K562 (cell line): ENCODE measurements around the gene VTA1. TPM values are rescaled to one million over a fixed set of nuclear protein-coding genes. Genes with fewer than 3 reads are reported as not detected.

Experiments
- ATAC-seq: fragments of 200-7000 bp; cut with Tn5 transposase; 3 replicates; pipeline ENCODE4 v1.9.1; 2020; ENCODE audit warnings: moderate library complexity
- BruUV-seq: library from RNA; stranded (reverse); fragments of 400-500 nt; replicated peaks from 2 replicates; lab custom pipeline; 2021; lab: Mats Ljungman, UMichigan
- CTCF ChIA-PET: fragments of 300-600 bp; formaldehyde crosslinking; extraction: SDS; loops from one replicate; lab custom pipeline; 2021; ENCODE audit warnings: low intra/inter-chr PET ratio; lab: Yijun Ruan, JAX
- POLR2A ChIA-PET: fragments of 300-600, 350-650 bp; sonication (Branson Sonifier 250); formaldehyde crosslinking; extraction: SDS; loops from one replicate; lab custom pipeline; 2021; ENCODE audit warnings: antibody characterized with exemption, inconsistent platforms; lab: Yijun Ruan, JAX
- DNase-seq, 4 experiments: peaks; one replicate each; pipeline versions ENCODE4 v3.0.0 to v3.0.0-alpha.2; 2011 to 2018; ENCODE audit warnings: low spot score in 3 of 4, mixed read lengths in 3 of 4; ENCODE audit errors: extremely low read depth in 1 of 4
- FAIRE-seq: peaks from 2 replicates; lab custom pipeline; 2011; peaks lifted over from hg19 to GRCh38; lab: Jason Lieb, UNC
- H2AFZ ChIP-seq: 2 replicates; pipeline ENCODE4 v1.6.0; 2011; ENCODE audit warnings: low read depth, low read length, control low read depth, inconsistent platforms
- H3K27ac ChIP-seq: fragments of 200-600 bp; 3 replicates; pipeline ENCODE4 v1.8.0; 2011; ENCODE audit warnings: low read depth, mild to moderate bottlenecking, control low read depth, inconsistent platforms, low read length, moderate library complexity, mixed read lengths; ENCODE audit errors: extremely low read depth
- H3K27me3 ChIP-seq, 2 experiments: fragments of 300-600 bp in 1 of 2; 2 replicates in 1 of 2; 3 replicates in 1 of 2; pipeline versions ENCODE4 v1.6.0 to v1.8.0; 2011; ENCODE audit warnings: inconsistent platforms in 2 of 2, low read length in 2 of 2, mild to moderate bottlenecking in 1 of 2, mixed read lengths in 1 of 2, moderate library complexity in 1 of 2; ENCODE audit not compliant: control insufficient read depth in 2 of 2, insufficient read depth in 2 of 2
- H3K36me3 ChIP-seq: fragments of 300-600 bp; 3 replicates; pipeline ENCODE4 v1.8.0; 2011; ENCODE audit warnings: mild to moderate bottlenecking, low read length, inconsistent platforms; ENCODE audit not compliant: control insufficient read depth, insufficient read depth
- H3K4me1 ChIP-seq, 2 experiments: fragments of 200-600 bp in 1 of 2; replicated peaks in 1 of 2; 2 replicates in 1 of 2; 3 replicates in 1 of 2; pipeline versions ENCODE4 v1.5.1 to v1.8.0; 2011; ENCODE audit warnings: inconsistent platforms in 2 of 2, low read length in 2 of 2, mild to moderate bottlenecking in 1 of 2, mixed read lengths in 1 of 2, moderate library complexity in 1 of 2; ENCODE audit not compliant: control insufficient read depth in 2 of 2, insufficient read depth in 2 of 2
- H3K4me2 ChIP-seq: 2 replicates; pipeline ENCODE4 v1.6.1; 2011; ENCODE audit warnings: low read length, control low read depth, inconsistent platforms, mixed read lengths; ENCODE audit not compliant: insufficient read depth
- H3K4me3 ChIP-seq: fragments of 200-600 bp; sonication (generic), shearing (Covaris generic); 2 replicates; pipeline ENCODE4 v1.5.1; 2016; ENCODE audit warnings: control low read depth, inconsistent platforms
- H3K79me2 ChIP-seq: fragments of 200-600 bp; 3 replicates; pipeline ENCODE4 v1.8.0; 2011; ENCODE audit warnings: low read length, inconsistent platforms; ENCODE audit not compliant: control insufficient read depth, insufficient read depth
- H3K9ac ChIP-seq, 2 experiments: 2 replicates each; pipeline versions ENCODE4 v1.6.0 to v1.6.1; 2011; ENCODE audit warnings: low read depth in 2 of 2, low read length in 2 of 2, control low read depth in 1 of 2, inconsistent platforms in 1 of 2, mild to moderate bottlenecking in 1 of 2, mixed read lengths in 1 of 2; ENCODE audit not compliant: insufficient read depth in 1 of 2
- H3K9me1 ChIP-seq: one replicate; pipeline ENCODE4 v1.6.0; 2011; ENCODE audit warnings: inconsistent platforms, mild to moderate bottlenecking, low read length, moderate library complexity; ENCODE audit not compliant: control insufficient read depth, insufficient read depth
- H3K9me3 ChIP-seq: replicated peaks from 2 replicates; pipeline ENCODE4 v1.5.1; 2011; ENCODE audit warnings: low read depth, low read length, inconsistent platforms; ENCODE audit not compliant: control insufficient read depth, insufficient read depth
- H4K20me1 ChIP-seq: replicated peaks from 2 replicates; pipeline ENCODE4 v1.6.1; 2011; ENCODE audit warnings: low read length, inconsistent platforms, mixed read lengths; ENCODE audit not compliant: control insufficient read depth, insufficient read depth
- CREB1 ChIP-seq, 2 experiments: sonication (generic) in 1 of 2; formaldehyde crosslinking in 1 of 2; IDR thresholded peaks; 2 replicates each; pipeline versions ENCODE4 v1.6.1 to v1.8.0; 2012 to 2022; ENCODE audit warnings: inconsistent platforms in 1 of 2, mild to moderate bottlenecking in 1 of 2, missing genetic modification reagents in 1 of 2, moderate library complexity in 1 of 2
- EGR1 ChIP-seq: fragments of 450-650 bp; conservative IDR thresholded peaks from 2 replicates; pipeline ENCODE4 v1.6.1; 2017; ENCODE audit warnings: mild to moderate bottlenecking
- ELF4 ChIP-seq: fragments of 450-650 bp; formaldehyde crosslinking; IDR thresholded peaks from 2 replicates; pipeline ENCODE4 v1.4.0; 2022; ENCODE audit warnings: missing genetic modification characterization
- HLTF ChIP-seq: fragments of 450-650 bp; IDR thresholded peaks from 2 replicates; pipeline ENCODE4 v1.6.1; 2016
- NR2C1 ChIP-seq, 2 experiments: fragments of 450-650 bp; IDR thresholded peaks; 2 replicates each; pipeline ENCODE4 v1.6.1; 2017; ENCODE audit warnings: mild to moderate bottlenecking in 2 of 2, antibody characterized with exemption in 1 of 2, inconsistent platforms in 1 of 2, missing compliant biosample characterization in 1 of 2, missing genetic modification characterization in 1 of 2
- PBX2 ChIP-seq, 2 experiments: IDR thresholded peaks in 1 of 2; conservative IDR thresholded peaks in 1 of 2; 2 replicates each; pipeline ENCODE4 v1.6.1; 2016; ENCODE audit warnings: low read depth in 2 of 2, mild to moderate bottlenecking in 1 of 2, missing compliant biosample characterization in 1 of 2, missing genetic modification characterization in 1 of 2, moderate library complexity in 1 of 2
- PCBP2 ChIP-seq: fragments of 200-400 bp; formaldehyde crosslinking; IDR thresholded peaks from 2 replicates; pipeline ENCODE4 v1.6.1; 2018; ENCODE audit warnings: low read length, low read depth, mild to moderate bottlenecking, moderate library complexity; ENCODE audit not compliant: poor library complexity, severe bottlenecking
- SRSF1 ChIP-seq: fragments of 200-400 bp; formaldehyde crosslinking; IDR thresholded peaks from 2 replicates; pipeline ENCODE4 v1.6.1; 2017; ENCODE audit warnings: mild to moderate bottlenecking, low read depth, low read length, moderate library complexity
- TAL1 ChIP-seq: fragments of 450-650 bp; IDR thresholded peaks from 2 replicates; pipeline ENCODE4 v1.6.1; 2016; ENCODE audit warnings: mild to moderate bottlenecking
- TEAD1 ChIP-seq, 2 experiments: fragments of 450-650 bp in 1 of 2; sonication (generic) in 1 of 2; formaldehyde crosslinking; IDR thresholded peaks; 2 replicates each; pipeline versions ENCODE4 v1.4.0 to v1.8.0; 2020 to 2022; ENCODE audit warnings: mild to moderate bottlenecking in 2 of 2, missing genetic modification reagents in 1 of 2
- ZC3H8 ChIP-seq: fragments of 450-650 bp; IDR thresholded peaks from 2 replicates; pipeline ENCODE4 v1.6.1; 2017
- ZEB2 ChIP-seq: fragments of 450-650 bp; IDR thresholded peaks from 2 replicates; pipeline ENCODE4 v1.6.1; 2016
- ZNF175 ChIP-seq: fragments of 200-800 bp; sonication (Bioruptor generic); IDR thresholded peaks from 2 replicates; pipeline ENCODE4 v1.6.1; 2016; ENCODE audit warnings: low read depth, mild to moderate bottlenecking, missing genetic modification characterization, missing compliant biosample characterization
- ZNF274 ChIP-seq: IDR thresholded peaks from 2 replicates; pipeline ENCODE4 v1.6.1; 2011; ENCODE audit warnings: low read depth, mild to moderate bottlenecking, low read length, moderate library complexity, borderline replicate concordance
- whole genome bisulfite sequencing: fragments of 100-300 bp; shearing (Covaris generic); methylation state at CpG from one replicate; pipeline ENCODE4 v1.1.6; 2016; ENCODE audit warnings: low coverage, mixed read lengths; ENCODE audit not compliant: insufficient coverage; ENCODE audit errors: missing lambda C conversion rate; 5-methylcytosine and 5-hydroxymethylcytosine counted together
- in situ Hi-C: fragments of 300-500 bp; cut with MboI; formaldehyde crosslinking; loops from 4 replicates; pipeline ENCODE4 v1.15.0; 2018; ENCODE audit warnings: inconsistent platforms, mixed read lengths
- intact Hi-C: fragments of 100-400 bp; cut with micrococcal nuclease; formaldehyde crosslinking; loops from 2 replicates; pipeline ENCODE4 v1.14.2; 2022
- polyA plus RNA-seq, 8 experiments: library from polyadenylated mRNA; depleted of rRNA in 4 of 8; stranded (reverse) in 5 of 8; unstranded in 3 of 8; fragments of >200 nt; fragmentation: Nextera tagmentation in 2 of 8; fragmentation: Illumina TruSeq in 1 of 8; extraction: Ambion mirVana in 2 of 8; extraction: Trizol in 1 of 8; gene quantifications; 2 replicates each; pipeline versions ENCODE4 v1.2.1 to v1.2.3, GENCODE V29; 2011 to 2014; ENCODE audit warnings: inconsistent platforms in 1 of 8, missing spikeins in 1 of 8
- total RNA-seq, 7 experiments: library from RNA; depleted of rRNA in 6 of 7; stranded (reverse); fragments of >200 nt in 6 of 7; fragmentation: Illumina TruSeq in 2 of 7; extraction: Trizol in 2 of 7; gene quantifications; 2 replicates each; pipeline versions ENCODE4 v1.2.1 to v1.2.3, GENCODE V29; 2011 to 2021; ENCODE audit warnings: low replicate concordance in 1 of 7

VTA1 gene
- total and polyA plus RNA-seq, 9 of the 15 experiments (the other 6 are each of a cell fraction or from before 2014, with no cell fraction given), result 47.8 to 182 (median 84.6) TPM

- in situ Hi-C loops (no loop called here), intact Hi-C loops (no loop called here)
- Histone ChIP-seq H3K4me3 (no peak overlapping the region), H3K9ac (no peak overlapping the region), H3K36me3 (no peaks in the 10 kb centered on the region), H4K20me1 (no peaks in the 10 kb centered on the region), H2AFZ (no peak overlapping the region), H3K9me3 (no peaks in the 10 kb centered on the region), H3K4me2 (no peak overlapping the region), H3K4me1 (no peaks in the 10 kb centered on the region), H3K27me3 (no peaks in the 10 kb centered on the region), H3K27ac (no peak overlapping the region), H3K79me2 (no peaks in the 10 kb centered on the region), H3K9me1 (no peaks in the 10 kb centered on the region)
- CTCF ChIA-PET, result no interaction called here
- DNase-seq (no peak), FAIRE-seq (no peak), ATAC-seq (no peak)
- TF ChIP-seq CREB1 (IDR thresholded peaks at IDR 0.05) (no peak), CREB1 (CRISPR knock-in tag; IDR thresholded peaks at IDR 0.05) (no peak), ZC3H8 (no peak), PBX2 (CRISPR knock-in tag; IDR thresholded peaks at IDR 0.05; ENCODE audit: low read depth) (no peak), PBX2 (tag; conservative IDR thresholded peaks at IDR 0.05; ENCODE audit: low read depth) (no peak), SRSF1 (no peak), ZNF274 (no peak), PCBP2 (no peak), NR2C1 (IDR thresholded peaks at IDR 0.05) (no peak), NR2C1 (tag; IDR thresholded peaks at IDR 0.05) (no peak), ZEB2 (no peak), ZNF175 (CRISPR knock-in tag) (no peak), TAL1 (no peak), HLTF (no peak), ELF4 (CRISPR knock-in tag) (no peak), TEAD1 (CRISPR knock-in tag; IDR thresholded peaks at IDR 0.05) (no peak), EGR1 (no peak)
- 1% methylated on average over 3 of the region's 3 CpGs for WGBS
- no TSS peak for BruUV-seq
- POLR2A ChIA-PET, result no interaction called here
Measured at GRCh38 chr6:142260748-142261147, 113.7 kb downstream of the VTA1 start.
